ENCODE measurements around the gene GDAP2. TPM values are rescaled to one million over a fixed set of nuclear protein-coding genes. Genes with fewer than 3 reads are reported as not detected.

The GDAP2 gene
- total RNA-seq, 4 donors from 2014 or later, result 9.6 to 43.5 (median 31.5) TPM

GRCh38 chr1:117904485-117904884 lies 24.9 kb downstream of the GDAP2 start:
- Histone ChIP-seq H3K27me3 (no peaks in the 10 kb centered on the region), H3K27ac (no peak overlapping the region), H3K36me3 (peaks cover 0 to 37% (median 15%) of the 10 kb centered on the region in 4 donors), H3K4me1 (no peaks in the 10 kb centered on the region), H3K9me3 (no peaks in the 10 kb centered on the region), H3K4me3 (no peak overlapping the region)
- TF ChIP-seq POLR2AphosphoS5 (IDR thresholded peaks at IDR 0.05), result no peak
- no peak for TF ChIP-seq CTCF (IDR thresholded peaks at IDR 0.05)
- WGBS, 2 donors (ENCODE audit: low coverage in 1 of 2), result 88 to 96% methylated on average over 2 to 3 of the region's 3 CpGs
- DNase-seq, result no peak
- in situ Hi-C loops (cut with MboI; ENCODE audit: low pct_ligation_motif_present in 1 of 4, low pct_unique_long_range_greater_than_20kb in 1 of 4, low sequenced_read_pairs in 3 of 4), result loop anchor here in 1 of 4 donors (25.0 kb wide), 1 partner anchor 792 kb away; the partner anchor contains the start of gene TRIM45
- intact Hi-C loops (cut with DNase I; ENCODE audit: low total_unique reads), result no loop called here

DNA sequence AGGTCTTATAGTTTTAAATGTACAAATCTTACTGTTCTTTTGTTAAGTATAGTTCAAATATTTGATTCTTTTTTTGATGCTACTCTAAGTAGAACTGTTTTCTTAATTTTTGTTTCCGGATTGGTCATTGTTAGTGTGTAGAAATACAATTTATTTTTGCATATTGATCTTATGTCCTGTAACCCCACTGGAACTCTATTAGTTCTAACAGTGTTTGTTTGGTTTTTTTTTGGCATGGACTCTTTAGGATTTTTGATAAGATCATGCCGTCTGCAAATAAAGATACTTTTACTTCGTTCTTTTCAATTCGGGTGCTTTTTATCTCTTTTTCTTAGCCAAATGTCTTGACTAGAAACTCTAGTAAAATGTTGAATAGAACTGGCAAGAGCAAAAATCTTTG lies 26.5 kb downstream of the GDAP2 start:
- DNase-seq, result no peak
- H3K36me3 ChIP-seq, result peaks cover 0 to 46% (median 14%) of the 10 kb centered on the region in 4 donors
- no peak overlapping the region for H3K27ac ChIP-seq
- intact Hi-C loops (cut with DNase I; ENCODE audit: low total_unique reads), result no loop called here
- H3K4me1 ChIP-seq, result no peaks in the 10 kb centered on the region
- H3K4me3 ChIP-seq, result no peak overlapping the region
- H3K27me3 ChIP-seq, result no peaks in the 10 kb centered on the region
- in situ Hi-C loops (cut with MboI; ENCODE audit: low pct_ligation_motif_present in 1 of 4, low pct_unique_long_range_greater_than_20kb in 1 of 4, low sequenced_read_pairs in 3 of 4), result loop anchor here in 1 of 4 donors (25.0 kb wide), 1 partner anchor 791 kb away; the partner anchor contains the start of gene TRIM45
- TF ChIP-seq POLR2A (IDR thresholded peaks at IDR 0.05), result no peak
- TF ChIP-seq POLR2AphosphoS5 (IDR thresholded peaks at IDR 0.05), result no peak
- TF ChIP-seq EP300 (IDR thresholded peaks at IDR 0.05; ENCODE audit: low read depth), result no peak
- no peak for TF ChIP-seq CTCF (IDR thresholded peaks at IDR 0.05)
- WGBS, 2 donors (ENCODE audit: low coverage in 1 of 2), result 95 to 100% methylated on average over 4 of the region's 4 CpGs
- no peaks in the 10 kb centered on the region for H3K9me3 ChIP-seq

GRCh38 chr1:117899801-117900200 lies 29.6 kb downstream of the GDAP2 start:
- Histone ChIP-seq H3K36me3 (peaks cover 0 to 44% (median 11%) of the 10 kb centered on the region in 4 donors), H3K4me3 (no peak overlapping the region), H3K27me3 (no peaks in the 10 kb centered on the region), H3K9me3 (no peaks in the 10 kb centered on the region), H3K27ac (no peak overlapping the region), H3K4me1 (no peaks in the 10 kb centered on the region)
- 76 to 80% methylated on average over 1 of the region's 1 CpG for whole genome bisulfite sequencing, 2 donors (ENCODE audit: low coverage in 1 of 2)
- TF ChIP-seq EP300 (IDR thresholded peaks at IDR 0.05; ENCODE audit: low read depth) (no peak), CTCF (IDR thresholded peaks at IDR 0.05) (no peak), POLR2A (IDR thresholded peaks at IDR 0.05) (no peak), POLR2AphosphoS5 (IDR thresholded peaks at IDR 0.05) (no peak)
- in situ Hi-C loops (cut with MboI; ENCODE audit: low pct_ligation_motif_present in 1 of 4, low pct_unique_long_range_greater_than_20kb in 1 of 4, low sequenced_read_pairs in 3 of 4) (loop anchor here in 3 of 4 donors (25.0 kb wide), 2 partner anchors 388 to 788 kb away; partner anchors contain the start of gene TRIM45 (in 1 of the 3)), intact Hi-C loops (cut with DNase I; ENCODE audit: low total_unique reads) (no loop called here)
- no peak for DNase-seq

- in situ Hi-C loops (cut with MboI; ENCODE audit: low pct_ligation_motif_present in 1 of 4, low pct_unique_long_range_greater_than_20kb in 1 of 4, low sequenced_read_pairs in 3 of 4), result loop anchor here in 2 of 4 donors (25.0 kb wide), 1 partner anchor 385 kb away; no protein-coding TSS in a partner anchor
- intact Hi-C loops (cut with DNase I; ENCODE audit: low total_unique reads), result no loop called here
These were observed 31.9 kb downstream of the GDAP2 start for GRCh38 chr1:117897551-117897950.

More at GRCh38 chr1:117897551-117897950, 31.9 kb downstream of the GDAP2 start:
- Histone ChIP-seq H3K4me1 (no peaks in the 10 kb centered on the region), H3K9me3 (no peaks in the 10 kb centered on the region), H3K27me3 (no peaks in the 10 kb centered on the region), H3K27ac (no peak overlapping the region), H3K4me3 (no peak overlapping the region), H3K36me3 (peaks cover 0 to 35% (median 7%) of the 10 kb centered on the region in 4 donors)
- no peak for TF ChIP-seq CTCF (IDR thresholded peaks at IDR 0.05)
- TF ChIP-seq POLR2AphosphoS5 (IDR thresholded peaks at IDR 0.05), result no peak
- TF ChIP-seq EP300 (IDR thresholded peaks at IDR 0.05; ENCODE audit: low read depth), result no peak
- TF ChIP-seq POLR2A (IDR thresholded peaks at IDR 0.05), result no peak
- DNase-seq, result no peak
- 55 to 63% methylated on average over 4 of the region's 4 CpGs for WGBS, 2 donors (ENCODE audit: low coverage in 1 of 2)
